HUES6 (cell line): ENCODE results near the gene MACROD2.

Source experiments
- H3K27ac ChIP-seq: 2 replicates; pipeline ENCODE4 v1.7.0; 2013; ENCODE audit warnings: low read depth, mild to moderate bottlenecking, low read length, inconsistent platforms
- H3K27me3 ChIP-seq: 2 replicates; pipeline ENCODE4 v1.6.1; 2013; ENCODE audit warnings: low read length; ENCODE audit not compliant: control insufficient read depth, insufficient read depth
- H3K36me3 ChIP-seq: 2 replicates; pipeline ENCODE4 v1.6.1; 2013; ENCODE audit warnings: low read length; ENCODE audit not compliant: control insufficient read depth, insufficient read depth
- H3K4me1 ChIP-seq: 2 replicates; pipeline ENCODE4 v1.6.1; 2013; ENCODE audit warnings: low read length; ENCODE audit not compliant: control insufficient read depth, insufficient read depth
- H3K4me3 ChIP-seq: 2 replicates; pipeline ENCODE4 v1.5.1; 2013; ENCODE audit warnings: low read depth, low read length
- H3K9ac ChIP-seq: one replicate; pipeline ENCODE4 v1.6.1; 2013; ENCODE audit warnings: mild to moderate bottlenecking, low read length
- H3K9me3 ChIP-seq: 2 replicates; pipeline ENCODE4 v1.6.1; 2013; ENCODE audit warnings: low read depth, low read length; ENCODE audit not compliant: control insufficient read depth, insufficient read depth

MACROD2 gene

GRCh38 chr20:15909995-15910394 lies 1914.7 kb downstream of the MACROD2 start:
- Histone ChIP-seq H3K9me3 (no peaks in the 10 kb centered on the region), H3K9ac (no peak overlapping the region), H3K27me3 (no peaks in the 10 kb centered on the region), H3K27ac (no peak overlapping the region), H3K4me3 (no peak overlapping the region), H3K36me3 (no peaks in the 10 kb centered on the region), H3K4me1 (no peaks in the 10 kb centered on the region)

GRCh38 chr20:15911581-15911980 lies 1916.3 kb downstream of the MACROD2 start:
- H3K36me3 ChIP-seq, result no peaks in the 10 kb centered on the region
- H3K27ac ChIP-seq, result no peak overlapping the region
- H3K9me3 ChIP-seq, result no peaks in the 10 kb centered on the region
- no peaks in the 10 kb centered on the region for H3K27me3 ChIP-seq
- H3K4me3 ChIP-seq, result no peak overlapping the region
- H3K4me1 ChIP-seq, result no peaks in the 10 kb centered on the region
- no peak overlapping the region for H3K9ac ChIP-seq

DNA sequence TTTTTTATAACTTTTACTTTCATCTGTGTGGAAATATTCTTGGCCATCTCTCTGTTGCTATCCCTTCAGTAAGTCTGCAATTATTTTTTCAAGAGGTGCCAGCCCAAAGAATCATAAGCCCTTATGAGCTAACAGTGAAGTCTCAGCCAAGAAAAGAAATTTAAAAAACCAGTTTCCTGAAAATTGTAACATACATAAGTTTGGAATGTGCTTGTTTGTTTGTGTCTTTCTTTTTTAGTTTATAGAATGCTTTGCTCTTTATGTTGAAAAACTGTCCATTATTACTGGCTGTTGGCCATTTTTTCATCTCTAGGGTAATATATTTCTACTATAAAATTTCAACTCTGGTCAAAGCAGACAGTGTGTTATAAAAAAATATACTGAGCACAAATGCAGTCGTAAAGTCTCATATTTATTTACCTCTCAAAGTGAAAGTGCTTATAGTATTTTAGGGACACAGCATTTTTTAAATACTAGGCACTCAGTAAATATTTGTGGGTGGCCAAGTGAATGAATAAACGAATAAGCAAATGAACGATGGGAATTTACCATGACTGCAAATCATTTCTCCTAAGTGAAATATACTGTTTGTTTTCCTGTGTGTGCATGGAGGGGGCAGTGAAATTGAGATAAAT lies 1918.2 kb downstream of the MACROD2 start:
- Histone ChIP-seq H3K36me3 (no peaks in the 10 kb centered on the region), H3K27ac (no peak overlapping the region), H3K4me3 (no peak overlapping the region), H3K4me1 (no peaks in the 10 kb centered on the region), H3K9me3 (no peaks in the 10 kb centered on the region), H3K27me3 (no peaks in the 10 kb centered on the region), H3K9ac (no peak overlapping the region)

DNA sequence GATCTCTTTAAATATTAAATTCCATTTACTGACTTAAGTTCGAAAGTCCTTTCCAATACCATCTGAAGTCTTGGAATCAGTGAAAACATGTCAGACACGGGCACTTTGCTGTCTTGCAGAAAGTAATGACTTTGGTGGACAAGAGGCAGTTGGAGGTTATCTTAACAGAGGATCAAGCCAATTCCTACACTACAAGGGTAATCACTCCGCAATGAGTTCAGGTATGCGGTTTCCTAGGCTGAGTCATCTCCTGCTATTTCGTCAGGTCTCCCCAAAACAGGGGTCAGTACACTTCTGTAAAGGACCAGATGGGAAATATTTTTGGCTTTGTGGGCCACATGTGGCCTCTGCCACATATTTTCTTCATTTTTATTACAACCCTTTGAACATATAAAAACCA lies 1921.3 kb downstream of the MACROD2 start:
- Histone ChIP-seq H3K27me3 (no peaks in the 10 kb centered on the region), H3K9ac (no peak overlapping the region), H3K36me3 (no peaks in the 10 kb centered on the region), H3K27ac (no peak overlapping the region), H3K4me1 (no peaks in the 10 kb centered on the region), H3K4me3 (no peak overlapping the region), H3K9me3 (no peaks in the 10 kb centered on the region)

DNA sequence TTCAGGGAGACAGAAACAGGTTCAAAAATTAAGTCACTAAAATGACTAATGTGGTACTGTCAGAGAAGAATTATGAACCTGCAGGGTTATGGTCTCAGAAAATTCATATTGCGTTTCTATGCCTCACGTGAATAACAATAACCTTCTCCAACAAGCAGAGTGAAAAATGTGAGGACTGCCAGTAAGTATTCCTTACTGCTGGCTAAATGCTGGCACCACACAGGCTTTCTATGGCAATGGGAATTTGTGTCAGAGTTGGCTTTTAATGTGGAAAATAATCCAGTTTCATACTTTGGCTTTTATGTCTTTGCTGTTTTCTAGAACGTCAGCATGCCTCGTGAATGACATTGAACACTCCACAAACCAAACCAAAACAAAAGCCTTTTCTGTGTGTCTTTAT lies 1922.0 kb downstream of the MACROD2 start:
- Histone ChIP-seq H3K27ac (no peak overlapping the region), H3K4me3 (no peak overlapping the region), H3K36me3 (no peaks in the 10 kb centered on the region), H3K9me3 (no peaks in the 10 kb centered on the region), H3K27me3 (no peaks in the 10 kb centered on the region), H3K9ac (no peak overlapping the region), H3K4me1 (no peaks in the 10 kb centered on the region)

GRCh38 chr20:15918631-15919030 lies 1923.3 kb downstream of the MACROD2 start:
- Histone ChIP-seq H3K27me3 (no peaks in the 10 kb centered on the region), H3K4me1 (no peaks in the 10 kb centered on the region), H3K4me3 (no peak overlapping the region), H3K9ac (no peak overlapping the region), H3K36me3 (no peaks in the 10 kb centered on the region), H3K27ac (no peak overlapping the region), H3K9me3 (no peaks in the 10 kb centered on the region)

DNA sequence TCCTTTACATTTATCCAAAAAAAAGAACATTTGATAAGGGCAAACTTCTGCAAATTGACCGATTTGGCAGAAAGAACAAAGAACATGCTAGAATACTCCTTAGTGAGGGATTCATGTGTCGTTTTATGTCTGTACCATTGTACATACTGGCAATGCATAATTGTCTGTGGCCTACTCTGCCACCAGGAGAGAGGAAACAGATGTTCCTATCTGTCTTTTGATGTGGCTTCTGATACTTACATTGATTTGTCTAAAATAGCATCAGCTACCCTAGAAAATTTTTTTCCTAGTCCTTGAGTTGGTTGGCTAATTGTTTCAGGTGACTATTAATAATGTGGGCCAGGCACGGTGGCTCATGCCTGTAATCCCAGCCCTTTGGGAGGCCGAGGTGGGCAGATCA lies 1923.8 kb downstream of the MACROD2 start:
- no peaks in the 10 kb centered on the region for H3K27me3 ChIP-seq
- no peaks in the 10 kb centered on the region for H3K36me3 ChIP-seq
- H3K27ac ChIP-seq, result no peak overlapping the region
- no peaks in the 10 kb centered on the region for H3K9me3 ChIP-seq
- no peak overlapping the region for H3K9ac ChIP-seq
- H3K4me1 ChIP-seq, result no peaks in the 10 kb centered on the region
- no peak overlapping the region for H3K4me3 ChIP-seq

DNA sequence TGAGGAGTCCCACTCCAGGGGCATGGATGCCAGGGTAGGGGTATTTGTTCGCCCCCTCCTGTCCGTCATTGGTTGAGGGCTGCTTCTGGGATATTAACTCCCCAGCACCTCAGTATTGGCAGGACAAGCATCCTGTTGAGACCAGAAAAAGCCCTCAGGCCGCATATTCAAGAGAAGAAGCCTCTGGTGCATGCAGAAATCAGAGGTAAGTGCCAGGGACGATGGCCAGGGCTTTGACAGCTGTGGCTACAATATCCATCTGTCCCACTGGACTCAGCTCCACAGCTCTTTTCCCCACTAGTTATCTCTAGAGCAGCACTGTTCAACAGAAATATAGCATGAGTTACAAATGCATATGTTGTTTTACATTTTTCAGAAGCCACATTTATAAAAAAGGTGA lies 1926.6 kb downstream of the MACROD2 start:
- no peak overlapping the region for H3K9ac ChIP-seq
- no peaks in the 10 kb centered on the region for H3K36me3 ChIP-seq
- H3K4me1 ChIP-seq, result no peaks in the 10 kb centered on the region
- H3K27me3 ChIP-seq, result no peaks in the 10 kb centered on the region
- H3K9me3 ChIP-seq, result no peaks in the 10 kb centered on the region
- no peak overlapping the region for H3K4me3 ChIP-seq
- H3K27ac ChIP-seq, result no peak overlapping the region

DNA sequence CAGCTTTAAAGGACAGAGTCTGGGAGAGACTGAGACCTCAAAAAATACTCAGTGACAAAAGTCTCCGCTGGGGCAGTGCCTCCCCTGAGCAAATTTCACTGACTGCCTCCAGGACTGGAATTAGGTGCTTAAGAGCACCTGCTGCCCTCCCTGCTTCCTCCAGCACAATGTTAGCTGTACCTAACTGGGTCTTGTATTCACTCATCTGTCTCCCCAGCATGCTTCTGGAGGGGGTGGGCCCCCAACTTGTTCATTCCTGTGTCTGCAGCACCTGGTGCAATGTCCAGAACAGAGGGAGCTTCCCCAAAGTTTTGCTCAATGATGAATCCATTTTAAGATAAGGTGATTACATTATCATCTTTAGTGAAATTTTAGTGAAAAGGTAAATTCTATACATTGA lies 1927.2 kb downstream of the MACROD2 start:
- H3K27me3 ChIP-seq, result no peaks in the 10 kb centered on the region
- no peak overlapping the region for H3K27ac ChIP-seq
- no peak overlapping the region for H3K9ac ChIP-seq
- H3K36me3 ChIP-seq, result no peaks in the 10 kb centered on the region
- no peaks in the 10 kb centered on the region for H3K4me1 ChIP-seq
- no peaks in the 10 kb centered on the region for H3K9me3 ChIP-seq
- no peak overlapping the region for H3K4me3 ChIP-seq

DNA sequence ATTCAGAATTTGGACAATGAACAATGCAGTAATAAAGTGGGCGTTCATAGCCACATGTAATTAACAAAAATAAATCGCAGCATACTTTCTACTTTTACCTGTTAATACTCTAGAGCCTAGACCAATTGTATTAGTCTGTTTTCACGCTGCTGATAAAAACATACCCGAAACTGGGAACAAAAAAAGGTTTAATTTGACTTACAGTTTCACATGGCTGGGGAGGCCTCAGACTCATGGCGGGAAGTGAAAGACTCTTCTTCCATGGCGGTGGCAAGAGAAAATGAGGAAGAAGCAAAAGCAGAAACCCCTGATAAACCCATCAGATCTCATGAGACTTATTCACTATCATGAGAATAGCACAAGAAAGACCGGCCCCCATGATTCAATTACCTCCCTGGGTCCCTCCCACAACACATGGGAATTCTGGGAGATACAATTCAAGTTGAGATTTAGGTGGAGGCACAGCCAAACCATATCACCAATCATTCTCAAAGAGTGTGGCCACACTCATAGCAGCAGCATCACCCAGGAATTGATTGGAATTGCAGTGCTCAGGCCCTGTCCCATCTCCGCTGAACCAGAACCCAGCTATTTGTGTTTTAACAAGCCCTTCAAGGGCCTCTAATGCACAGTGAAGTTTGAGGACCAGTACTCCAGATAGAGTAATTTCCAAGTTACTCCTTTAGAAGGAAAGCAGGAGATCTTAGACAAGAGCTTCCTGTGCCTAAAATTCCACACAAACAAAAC lies 1927.9 kb downstream of the MACROD2 start:
- Histone ChIP-seq H3K36me3 (no peaks in the 10 kb centered on the region), H3K27ac (no peak overlapping the region), H3K9ac (no peak overlapping the region), H3K9me3 (no peaks in the 10 kb centered on the region), H3K4me3 (no peak overlapping the region), H3K4me1 (no peaks in the 10 kb centered on the region), H3K27me3 (no peaks in the 10 kb centered on the region)

DNA sequence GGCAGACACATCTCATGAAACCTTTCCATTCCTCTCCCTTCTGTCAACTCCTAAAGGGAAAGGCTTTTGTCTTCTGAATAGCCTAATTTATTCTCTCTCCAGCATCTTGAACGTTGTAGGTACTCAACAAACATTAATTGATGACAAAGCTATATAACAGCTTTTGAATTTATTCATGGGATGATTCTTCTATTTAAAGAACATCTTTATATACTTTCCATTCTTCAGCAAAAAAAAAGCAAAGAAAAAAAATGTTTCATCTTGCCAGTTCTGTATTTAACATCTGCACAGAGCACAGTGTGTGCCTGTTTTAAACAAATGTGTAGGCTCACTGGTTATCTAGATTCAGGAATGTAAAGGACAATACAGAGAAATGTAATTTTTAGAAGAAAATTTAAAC lies 1929.2 kb downstream of the MACROD2 start:
- Histone ChIP-seq H3K36me3 (no peaks in the 10 kb centered on the region), H3K27ac (no peak overlapping the region), H3K9me3 (no peaks in the 10 kb centered on the region), H3K4me3 (no peak overlapping the region), H3K27me3 (no peaks in the 10 kb centered on the region), H3K9ac (no peak overlapping the region), H3K4me1 (no peaks in the 10 kb centered on the region)
